Kidney (tissue), 14 donors: ENCODE data around the gene ASB12. TPM values are rescaled to one million over a fixed set of nuclear protein-coding genes. Genes with fewer than 3 reads are reported as not detected.

ENCODE experiments used
- DNase-seq, 5 donors: peaks; one replicate each; pipeline ENCODE4 v3.0.0-alpha.2; 2013 to 2020
- FAIRE-seq: peaks from 2 replicates; lab custom pipeline; 2012; peaks lifted over from hg19 to GRCh38; lab: Jason Lieb, UNC
- H3K27ac ChIP-seq, 2 donors: one replicate each; pipeline ENCODE4 v1.7.0; 2013; ENCODE audit warnings: low read depth in 2 of 2, low read length in 2 of 2, inconsistent platforms in 1 of 2
- H3K27me3 ChIP-seq: one replicate; pipeline ENCODE4 v1.7.1; 2013; ENCODE audit warnings: low read length, inconsistent platforms; ENCODE audit not compliant: control insufficient read depth, insufficient read depth
- H3K36me3 ChIP-seq, 3 donors: one replicate each; pipeline versions ENCODE4 v1.7.0 to v1.7.1; 2013; ENCODE audit warnings: low read length in 3 of 3, control low read depth in 1 of 3, inconsistent platforms in 1 of 3; ENCODE audit not compliant: insufficient read depth in 3 of 3, control insufficient read depth in 2 of 3
- H3K4me1 ChIP-seq, 3 donors: one replicate each; pipeline versions ENCODE4 v1.7.0 to v1.7.1; 2013; ENCODE audit warnings: low read length in 3 of 3, inconsistent platforms in 1 of 3, low read depth in 1 of 3; ENCODE audit not compliant: control insufficient read depth in 2 of 3, insufficient read depth in 2 of 3
- H3K4me3 ChIP-seq, 3 donors: one replicate each; pipeline versions ENCODE4 v1.7.0 to v1.8.1; 2013; ENCODE audit warnings: low read length in 3 of 3, control low read depth in 1 of 3, inconsistent platforms in 1 of 3
- H3K9ac ChIP-seq, 3 donors: one replicate each; pipeline versions ENCODE4 v1.7.0 to v1.7.1; 2013; ENCODE audit warnings: low read length in 3 of 3, control low read depth in 1 of 3, inconsistent platforms in 1 of 3
- H3K9me3 ChIP-seq, 3 donors: one replicate each; pipeline versions ENCODE4 v1.7.0 to v1.7.1; 2013; ENCODE audit warnings: low read length in 3 of 3, control low read depth in 1 of 3, inconsistent platforms in 1 of 3; ENCODE audit not compliant: control insufficient read depth in 2 of 3, insufficient read depth in 1 of 3
- intact Hi-C: fragments of 100-400 bp; cut with DNase I; formaldehyde crosslinking; loops from one replicate; pipeline ENCODE4 v1.11.1; 2022
- polyA plus RNA-seq: library from polyadenylated mRNA; stranded (reverse); fragments of 350-450 nt; fragmentation: Illumina TruSeq; extraction: RNeasy Lipid Tissue Mini Kit (QIAGEN cat#74804); gene quantifications from one replicate; pipeline ENCODE4 v1.2.3, GENCODE V29; 2014; ENCODE audit warnings: low read depth, low replicate concordance; ENCODE audit not compliant: insufficient read depth
- total RNA-seq: library from RNA; stranded (reverse); fragmentation: NEBNext Ultra II Directional; extraction: Animal tissue kit (Norgen Biotek cat#: 25700); gene quantifications from one replicate; pipeline ENCODE4 v1.2.1, GENCODE V29; 2021
- TF ChIP-seq, protein P1 (sequence below): IDR thresholded peaks from 3 replicates; pipeline ENCODE4 v1.5.1; 2012; ENCODE audit warnings: mild to moderate bottlenecking, moderate library complexity, borderline replicate concordance; ENCODE audit not compliant: insufficient read depth; ENCODE audit errors: extremely low read depth
- donor health status: control.
- donor health status: control.
- donor health status: control.
- donor health status: control.
- donor health status: control.
- donor health status: DM: yes; HTN: yes; CAD: no.
- donor health status: Normal renal cell carcinoma (clear cell type).

The ASB12 gene
- total and polyA plus RNA-seq, 2 donors from 2014 or later, result 0.62 TPM; not detected in 1

DNA sequence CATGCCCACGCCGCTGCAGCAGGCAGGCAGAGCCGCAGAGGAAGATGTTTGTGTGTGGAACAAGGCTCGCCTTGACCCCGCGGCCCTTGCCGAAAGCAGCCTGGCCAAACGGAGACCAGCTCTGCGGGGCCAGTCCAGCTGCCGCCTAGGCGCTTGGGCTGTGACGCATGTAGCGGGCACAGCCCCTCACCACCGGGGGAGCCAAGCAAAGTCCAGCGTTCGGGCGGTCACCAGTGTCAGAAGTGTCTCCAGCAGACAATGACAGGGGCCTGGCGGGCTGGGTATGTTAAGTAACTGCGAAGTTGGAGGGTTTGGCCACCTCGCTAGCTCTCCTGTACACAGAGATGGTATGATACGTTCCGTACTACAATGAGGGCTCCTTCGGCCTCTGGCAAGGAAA, 26.2 kb downstream of the ASB12 start:
- peak overlapping the region; percentile 63 to 83 for H3K27ac ChIP-seq
- TF ChIP-seq, protein P1, sequence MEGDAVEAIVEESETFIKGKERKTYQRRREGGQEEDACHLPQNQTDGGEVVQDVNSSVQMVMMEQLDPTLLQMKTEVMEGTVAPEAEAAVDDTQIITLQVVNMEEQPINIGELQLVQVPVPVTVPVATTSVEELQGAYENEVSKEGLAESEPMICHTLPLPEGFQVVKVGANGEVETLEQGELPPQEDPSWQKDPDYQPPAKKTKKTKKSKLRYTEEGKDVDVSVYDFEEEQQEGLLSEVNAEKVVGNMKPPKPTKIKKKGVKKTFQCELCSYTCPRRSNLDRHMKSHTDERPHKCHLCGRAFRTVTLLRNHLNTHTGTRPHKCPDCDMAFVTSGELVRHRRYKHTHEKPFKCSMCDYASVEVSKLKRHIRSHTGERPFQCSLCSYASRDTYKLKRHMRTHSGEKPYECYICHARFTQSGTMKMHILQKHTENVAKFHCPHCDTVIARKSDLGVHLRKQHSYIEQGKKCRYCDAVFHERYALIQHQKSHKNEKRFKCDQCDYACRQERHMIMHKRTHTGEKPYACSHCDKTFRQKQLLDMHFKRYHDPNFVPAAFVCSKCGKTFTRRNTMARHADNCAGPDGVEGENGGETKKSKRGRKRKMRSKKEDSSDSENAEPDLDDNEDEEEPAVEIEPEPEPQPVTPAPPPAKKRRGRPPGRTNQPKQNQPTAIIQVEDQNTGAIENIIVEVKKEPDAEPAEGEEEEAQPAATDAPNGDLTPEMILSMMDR, result no peak
- no peak for FAIRE-seq
- H3K9ac ChIP-seq, result peak overlapping the region in 1 of 3 donors; percentile 55
- peak overlapping the region; percentile 49 to 69 (median 69) for H3K4me3 ChIP-seq
- H3K27me3 ChIP-seq, result no peaks in the 10 kb centered on the region
- no peaks in the 10 kb centered on the region for H3K9me3 ChIP-seq
- no peaks in the 10 kb centered on the region for H3K36me3 ChIP-seq
- peak; percentile 18 to 80 (median 44) for DNase-seq
- intact Hi-C loops, result no loop called here
- peaks cover 0 to 17% (median 9%) of the 10 kb centered on the region in 3 donors for H3K4me1 ChIP-seq

DNA sequence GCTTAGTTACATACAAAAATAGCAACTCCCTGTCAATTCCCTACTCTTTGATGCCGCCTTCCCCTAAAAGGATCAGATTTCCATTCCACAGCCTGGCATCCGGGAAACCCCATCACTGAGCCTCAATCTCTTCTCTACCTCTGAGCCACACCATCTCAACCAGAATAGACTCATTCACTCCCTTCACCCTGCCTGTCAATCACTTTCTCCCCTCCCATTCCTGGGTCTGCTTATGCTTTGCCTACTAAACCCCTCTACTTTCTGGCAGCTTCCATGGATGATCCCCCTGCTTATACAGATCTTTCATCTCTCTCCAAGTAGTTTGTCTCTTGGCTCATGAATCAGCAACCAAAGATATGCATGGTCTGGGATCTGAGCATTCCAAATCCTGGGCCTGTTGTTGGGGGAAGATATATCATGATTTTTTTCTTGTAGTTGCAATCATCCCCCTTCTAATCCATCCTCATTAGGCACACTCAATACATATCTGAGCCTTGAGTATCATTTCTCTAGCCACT, 27.5 kb downstream of the ASB12 start:
- no peaks in the 10 kb centered on the region for H3K9me3 ChIP-seq
- intact Hi-C loops, result no loop called here
- H3K4me1 ChIP-seq, result peaks cover 0 to 17% (median 9%) of the 10 kb centered on the region in 3 donors
- no peaks in the 10 kb centered on the region for H3K27me3 ChIP-seq
- TF ChIP-seq, protein P1, result no peak
- H3K36me3 ChIP-seq, result no peaks in the 10 kb centered on the region
- DNase-seq (peak in 3 of 5 donors; percentile 11 to 16 (median 13)), FAIRE-seq (no peak)
- peak overlapping the region; percentile 55 to 68 for H3K27ac ChIP-seq
- no peak overlapping the region for H3K9ac ChIP-seq
- H3K4me3 ChIP-seq, result no peak overlapping the region

DNA sequence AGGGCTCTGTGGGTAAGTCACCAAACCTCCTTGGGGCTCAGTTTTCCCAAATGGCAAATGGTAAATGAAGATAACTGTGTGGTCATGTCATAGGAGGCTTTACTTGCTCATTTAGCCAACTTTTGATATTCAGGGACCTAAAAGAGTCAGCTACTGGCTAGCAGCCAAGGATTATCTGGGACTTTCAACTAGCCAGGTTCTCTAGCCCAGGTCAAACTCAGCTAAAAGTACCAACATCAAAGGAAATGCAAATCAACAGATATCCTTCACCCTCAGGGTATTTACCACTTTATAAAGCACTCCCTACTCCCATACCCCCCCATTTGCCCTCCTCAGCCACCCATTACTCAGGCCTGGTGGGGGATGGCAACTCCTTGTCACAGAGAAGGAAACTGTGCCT, 32.4 kb downstream of the ASB12 start:
- H3K9me3 ChIP-seq, result no peaks in the 10 kb centered on the region
- TF ChIP-seq, protein P1, result no peak
- H3K27ac ChIP-seq, result no peak overlapping the region
- H3K4me3 ChIP-seq, result no peak overlapping the region
- intact Hi-C loops, result no loop called here
- H3K27me3 ChIP-seq, result no peaks in the 10 kb centered on the region
- H3K4me1 ChIP-seq, result peaks cover 0 to 9% (median 5%) of the 10 kb centered on the region in 3 donors
- DNase-seq (no peak), FAIRE-seq (no peak)
- H3K36me3 ChIP-seq, result no peaks in the 10 kb centered on the region
- no peak overlapping the region for H3K9ac ChIP-seq

DNA sequence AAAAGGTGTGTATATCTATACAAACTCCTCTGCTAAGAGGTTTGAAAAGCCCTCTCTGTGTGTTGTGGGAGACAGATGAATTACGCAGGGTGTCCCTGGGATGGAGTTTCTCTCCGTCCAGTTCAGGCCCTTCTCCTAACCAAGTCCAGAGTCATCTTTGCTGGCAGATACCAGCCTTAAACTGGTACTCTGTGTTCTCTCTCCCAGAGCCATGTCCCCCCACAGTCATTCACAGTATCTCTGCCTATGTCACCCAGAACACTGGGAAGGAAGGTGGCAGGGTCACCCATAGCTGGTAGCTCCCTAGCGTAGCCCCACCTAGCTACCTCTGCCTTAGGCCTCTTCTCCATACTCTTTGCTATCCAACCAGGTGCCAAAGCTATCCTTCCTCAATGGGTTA, 33.8 kb downstream of the ASB12 start:
- H3K27ac ChIP-seq, result no peak overlapping the region
- H3K9me3 ChIP-seq, result no peaks in the 10 kb centered on the region
- H3K27me3 ChIP-seq, result no peaks in the 10 kb centered on the region
- no peak for FAIRE-seq
- no peak for DNase-seq
- no peak overlapping the region for H3K4me3 ChIP-seq
- intact Hi-C loops, result no loop called here
- TF ChIP-seq, protein P1, result no peak
- H3K4me1 ChIP-seq, result no peaks in the 10 kb centered on the region
- H3K9ac ChIP-seq, result no peak overlapping the region
- peaks cover 0 to 2% (median 0%) of the 10 kb centered on the region in 3 donors for H3K36me3 ChIP-seq
